Stimulated activated naive CD4-positive, alpha-beta T cell (primary cell): ENCODE data around the gene VOPP1.

Experiments used
- DNase-seq, 6 experiments: peaks; one replicate each; lab custom pipeline; 2025; lab: John Stamatoyannopoulos, UW

Gene VOPP1

DNA sequence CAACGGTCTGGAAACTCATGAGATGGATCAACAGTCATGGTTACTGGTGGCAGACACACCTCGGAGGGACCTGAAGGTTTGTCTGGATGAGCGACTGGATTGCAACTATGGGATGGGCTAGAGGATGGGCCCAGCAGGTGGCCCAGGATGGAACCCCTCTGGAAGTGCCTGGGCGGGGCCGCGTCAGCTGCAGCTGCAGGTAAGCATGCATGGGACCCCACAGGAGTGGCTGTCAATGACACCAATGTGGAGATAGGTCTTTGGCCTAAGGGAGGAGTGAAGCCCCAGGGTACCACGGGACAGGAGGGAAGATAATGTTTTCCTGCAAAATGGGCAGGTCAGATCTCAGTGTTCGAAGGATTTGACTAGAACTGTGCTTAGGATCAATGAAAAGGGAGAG, 103.8 kb downstream of the VOPP1 start:
- DNase-seq = no peak

DNA sequence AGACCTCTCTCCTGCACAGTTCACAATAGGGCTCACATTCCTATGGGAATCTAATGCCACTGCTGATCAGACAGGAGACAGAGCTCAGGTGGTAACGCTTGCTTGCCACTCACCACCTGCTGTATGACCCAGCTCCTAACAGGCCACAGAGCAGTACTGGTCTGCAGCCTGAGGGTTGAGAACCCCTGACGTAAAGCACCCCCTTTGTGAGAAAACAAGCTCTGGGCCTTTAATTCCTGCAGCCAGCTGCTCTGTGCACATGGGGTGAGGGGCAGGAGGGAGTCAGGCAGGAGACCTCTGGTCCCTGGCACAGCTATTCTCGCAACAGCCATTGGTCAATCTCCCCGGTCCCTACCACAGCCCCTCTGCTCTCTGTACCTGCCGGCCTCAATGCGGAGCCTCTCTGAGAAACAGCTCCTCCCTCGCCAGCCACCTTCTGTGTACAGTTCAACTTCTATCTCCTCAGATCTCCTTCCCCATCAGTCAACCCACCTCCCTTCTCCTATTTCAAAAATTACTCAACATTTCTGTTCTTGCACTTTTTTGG, 105.2 kb downstream of the VOPP1 start:
- no peak for DNase-seq

DNA sequence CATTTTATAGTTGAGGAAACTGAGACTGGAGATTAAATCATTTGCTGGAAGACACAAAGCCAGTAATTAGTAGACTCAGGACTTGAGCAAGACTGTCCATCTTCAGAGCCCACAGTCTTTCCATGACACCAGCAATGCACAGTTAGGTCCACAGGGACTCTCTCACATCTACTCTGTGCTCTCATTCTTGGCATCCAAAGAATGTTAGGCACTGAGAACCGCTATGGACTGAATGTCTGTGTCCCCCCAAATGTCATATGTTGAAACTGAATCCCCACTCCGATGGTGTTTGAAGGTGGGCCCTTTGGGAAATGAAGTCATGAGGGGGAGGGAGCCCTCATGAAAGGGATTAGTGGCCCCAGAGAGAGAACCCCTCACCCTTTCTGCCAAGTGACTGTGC, 106.6 kb downstream of the VOPP1 start:
- DNase-seq = no peak

DNA sequence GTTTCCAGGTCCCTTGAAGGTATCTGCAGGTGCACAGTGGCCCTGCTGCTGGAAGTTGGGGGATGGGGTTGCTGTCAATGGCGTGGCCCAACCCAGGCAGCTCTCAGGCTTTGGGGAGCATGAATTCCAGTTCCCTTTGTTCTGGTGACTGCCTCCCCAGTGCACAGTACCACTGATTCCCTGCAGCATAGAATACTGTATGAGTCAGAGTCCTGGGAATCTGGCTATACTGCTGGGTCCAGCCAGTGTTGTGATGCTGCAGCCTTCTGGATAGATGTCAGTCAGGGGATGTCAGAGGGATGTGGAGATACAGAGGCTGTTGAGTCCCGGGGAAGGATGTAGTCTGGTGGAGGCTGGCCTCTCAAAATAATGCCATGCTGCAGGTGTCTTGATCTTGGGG, 107.9 kb downstream of the VOPP1 start:
- DNase-seq = no peak

DNA sequence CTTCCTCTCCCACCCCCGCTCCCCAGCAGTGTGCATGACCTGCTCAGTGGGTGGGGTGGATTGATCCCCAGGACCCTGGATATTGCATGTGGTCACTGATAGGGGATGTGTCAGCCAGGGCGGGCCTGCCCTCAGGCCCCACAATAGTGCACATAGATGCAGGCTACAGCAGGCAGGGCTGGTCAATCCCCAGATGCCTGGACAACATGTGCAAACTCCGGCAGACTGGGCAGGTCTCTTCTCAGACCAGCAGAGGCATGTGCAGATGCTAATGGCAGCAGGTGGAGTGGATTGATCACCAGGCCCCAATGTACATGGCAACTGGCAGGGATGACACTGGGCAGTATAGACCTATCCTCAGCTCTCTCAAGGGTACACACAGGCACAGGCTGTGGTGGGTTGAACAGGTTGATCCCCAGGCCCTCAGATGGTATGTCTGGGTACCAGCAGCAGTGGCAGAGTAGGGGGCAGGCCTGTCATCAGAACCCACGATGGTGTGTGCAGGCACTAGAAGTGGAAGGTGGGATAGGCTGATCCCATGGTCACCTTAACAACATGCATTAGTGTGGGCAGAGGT, 108.5 kb downstream of the VOPP1 start:
- DNase-seq = no peak

DNA sequence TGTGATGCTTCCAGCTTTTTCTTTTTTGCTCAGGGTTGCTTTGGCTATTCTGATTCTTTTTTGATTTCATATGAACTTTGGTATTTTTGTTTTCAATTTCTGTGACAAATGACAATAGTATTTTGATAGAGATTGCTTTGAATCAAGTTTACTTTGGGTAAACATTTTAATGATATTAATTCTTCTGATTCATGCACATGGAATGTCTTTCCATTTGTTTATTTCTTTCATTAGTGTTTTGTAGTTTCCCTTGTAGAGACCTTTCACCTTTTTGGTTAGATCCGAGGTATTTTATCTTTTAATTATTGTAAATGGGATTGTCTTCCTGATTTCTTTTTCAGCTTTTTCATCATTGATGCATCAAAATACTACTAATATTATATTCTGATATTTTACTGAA, 114.0 kb downstream of the VOPP1 start:
- no peak for DNase-seq

DNA sequence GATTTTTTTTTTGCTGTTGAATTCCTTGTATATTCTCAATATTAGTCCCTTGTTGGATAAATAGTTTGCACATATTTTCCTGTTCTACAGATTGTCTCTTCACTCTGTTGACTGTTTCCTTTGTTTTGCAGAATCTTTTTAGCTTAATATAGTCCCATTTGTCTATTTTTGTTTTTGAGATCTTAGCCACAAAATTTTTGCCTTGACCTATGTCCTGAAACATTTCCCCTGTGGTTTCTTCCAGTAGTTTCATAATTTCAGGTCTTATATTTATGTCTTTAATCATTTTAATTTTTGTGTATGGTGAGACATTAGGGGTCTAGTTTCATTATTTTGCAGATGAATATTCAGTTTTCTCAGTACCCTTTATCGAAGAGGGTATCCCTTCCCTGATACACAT, 114.5 kb downstream of the VOPP1 start:
- no peak for DNase-seq

DNA sequence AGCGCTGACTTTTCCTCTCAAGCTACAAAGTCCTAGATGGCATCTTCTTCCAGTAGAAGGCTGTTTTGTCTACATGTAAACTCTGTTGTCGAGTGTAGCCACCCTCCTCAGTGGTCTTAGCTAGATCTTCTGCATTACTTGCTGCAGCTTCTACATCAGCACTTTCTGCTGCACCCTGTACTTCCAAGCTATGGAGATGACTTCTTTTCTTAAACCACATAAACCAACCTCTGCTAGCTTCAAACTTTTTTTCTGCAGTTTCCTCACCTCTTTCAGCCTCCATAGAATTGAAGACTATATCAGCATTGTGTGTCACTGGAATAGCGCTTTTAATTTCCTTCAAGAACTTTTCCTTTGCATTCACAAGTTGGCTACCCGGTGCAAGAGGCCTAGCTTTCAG, 119.3 kb downstream of the VOPP1 start:
- DNase-seq = no peak

DNA sequence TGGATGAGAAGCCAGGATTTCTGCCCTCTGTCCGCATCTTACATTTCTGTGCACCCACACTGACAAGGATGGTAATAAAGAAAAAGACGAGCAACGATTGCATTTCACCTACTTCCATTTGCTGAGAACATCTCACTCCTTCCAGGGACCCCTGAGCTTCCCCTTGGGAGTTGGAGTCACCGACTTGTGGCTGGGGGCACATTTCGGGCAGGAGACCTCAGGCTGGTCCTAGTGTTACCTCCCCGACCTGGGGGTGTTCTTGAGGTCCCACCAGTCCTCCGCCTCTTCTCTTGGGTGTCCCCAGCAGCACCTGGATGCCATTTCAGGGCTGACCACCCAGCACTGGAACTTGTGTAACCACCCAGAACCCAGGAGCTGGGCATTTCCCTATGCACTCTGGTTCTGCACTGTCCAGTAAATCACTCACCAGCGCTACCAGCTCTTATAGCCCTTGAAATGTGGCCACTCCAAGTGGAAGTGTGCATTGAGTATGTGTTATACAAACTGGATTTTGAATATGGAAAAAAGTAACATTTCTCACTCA, 122.2 kb downstream of the VOPP1 start:
- DNase-seq = no peak

DNA sequence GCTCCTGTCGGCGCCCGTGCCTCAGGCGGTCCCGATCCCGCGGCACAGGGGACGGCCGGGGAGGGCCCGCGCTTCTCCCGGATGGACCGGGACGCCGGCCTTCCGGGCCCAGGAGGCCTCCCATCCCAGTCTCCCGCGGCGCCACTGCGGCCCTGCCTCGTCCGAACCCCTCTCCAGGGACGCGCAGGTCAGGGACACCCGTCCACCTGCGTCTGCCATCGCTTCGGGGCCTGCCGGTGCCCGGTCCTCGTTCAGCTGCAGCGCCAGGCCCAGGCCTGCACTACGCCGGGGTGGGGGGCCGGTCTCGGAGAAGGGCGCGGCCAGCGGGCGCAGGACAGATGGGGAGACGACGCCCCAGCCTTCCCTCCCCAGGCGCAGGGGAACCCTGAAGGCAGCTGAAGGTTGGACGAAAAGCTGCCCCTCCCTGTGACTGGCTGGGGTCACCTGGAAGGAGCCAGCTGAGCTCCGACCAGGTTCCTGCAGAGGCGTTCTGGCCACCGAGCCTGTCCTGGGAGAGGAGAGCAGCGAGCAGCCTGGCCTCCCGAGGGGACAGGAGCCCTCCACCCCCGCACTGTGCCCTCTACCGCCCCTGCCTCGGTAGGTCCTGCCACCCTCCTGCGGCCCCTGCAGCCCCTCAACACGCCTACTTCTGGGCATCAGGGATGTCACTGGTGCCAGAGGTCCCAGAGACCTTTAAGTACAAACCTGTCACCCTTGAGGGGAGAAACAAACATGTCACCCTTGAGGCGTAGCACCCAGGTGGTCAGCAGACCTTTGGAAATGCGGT, 122.9 kb downstream of the VOPP1 start:
- DNase-seq = peak in 1 of 6 experiments; percentile 7

DNA sequence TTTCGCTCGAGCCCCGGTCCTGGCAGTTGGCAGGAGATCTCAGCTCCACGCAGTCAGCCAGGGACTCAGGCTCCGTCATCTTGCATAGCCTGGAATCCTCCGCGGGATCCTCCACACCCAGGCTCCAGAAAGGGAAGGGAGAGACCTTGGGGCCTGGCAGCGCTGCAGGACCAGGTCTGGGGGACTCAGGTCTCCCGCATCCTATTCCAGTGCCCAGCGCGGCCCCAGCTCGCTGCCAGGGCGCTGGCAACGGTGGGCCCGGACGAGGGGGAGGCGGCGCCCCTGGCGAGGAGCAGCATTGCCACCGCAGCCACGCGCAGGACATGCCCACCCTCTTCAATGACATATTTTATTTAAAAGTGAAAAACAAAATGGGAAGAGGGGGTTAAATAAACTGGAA, 123.8 kb downstream of the VOPP1 start:
- DNase-seq = no peak

DNA sequence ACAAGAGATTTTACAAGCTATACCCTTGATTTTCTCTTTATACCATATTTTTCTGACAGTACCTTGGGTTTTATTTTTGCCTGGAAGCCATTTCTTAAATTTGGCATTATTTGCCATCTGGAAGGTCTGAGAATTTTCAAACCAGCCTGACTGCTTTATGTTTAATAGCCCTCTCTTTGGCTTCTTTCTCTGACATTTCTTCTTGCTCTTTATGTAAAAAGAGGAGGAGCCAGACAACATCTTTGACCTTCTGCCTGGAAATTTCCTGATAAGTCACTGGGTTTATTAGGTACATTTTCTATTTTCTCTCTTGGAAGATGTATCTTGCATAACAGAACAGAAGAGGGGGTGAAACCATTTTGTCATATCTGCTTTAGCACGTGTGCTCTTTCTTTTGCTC, 127.5 kb downstream of the VOPP1 start:
- DNase-seq = no peak

DNA sequence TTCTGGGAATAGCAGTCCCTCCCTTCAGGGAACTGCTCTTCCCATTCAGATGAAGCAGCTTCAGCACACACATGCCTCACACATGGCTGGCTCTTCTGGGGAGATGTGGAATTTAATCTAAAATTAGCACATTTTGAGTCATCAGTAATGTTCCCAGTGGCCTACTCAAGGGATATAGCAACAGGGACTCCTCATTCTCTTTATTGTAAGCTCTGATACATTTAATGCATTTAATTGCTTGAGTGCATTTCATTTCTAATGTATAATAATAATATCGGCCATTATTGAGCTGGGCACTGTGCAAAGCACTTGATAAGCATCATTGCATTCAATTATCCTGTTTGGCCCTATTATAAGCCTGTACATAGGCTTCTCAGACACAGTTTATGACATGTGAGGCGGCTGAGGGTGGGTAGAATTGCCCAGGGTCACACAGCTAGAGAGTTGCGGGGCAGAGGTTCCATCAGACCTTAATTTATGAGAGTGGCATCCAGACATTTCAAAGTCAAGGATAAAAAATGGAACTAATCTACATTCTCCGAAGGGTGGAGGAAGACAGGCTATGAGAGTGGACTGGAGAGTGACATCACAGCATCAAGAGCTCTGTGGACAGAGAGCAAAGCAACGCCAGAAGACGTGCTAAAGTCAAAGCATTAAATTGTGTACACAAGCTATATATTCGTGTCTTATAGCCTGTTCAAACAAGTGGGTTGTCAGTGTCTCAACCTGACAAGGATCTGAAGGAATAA, 130.4 kb downstream of the VOPP1 start:
- no peak for DNase-seq

DNA sequence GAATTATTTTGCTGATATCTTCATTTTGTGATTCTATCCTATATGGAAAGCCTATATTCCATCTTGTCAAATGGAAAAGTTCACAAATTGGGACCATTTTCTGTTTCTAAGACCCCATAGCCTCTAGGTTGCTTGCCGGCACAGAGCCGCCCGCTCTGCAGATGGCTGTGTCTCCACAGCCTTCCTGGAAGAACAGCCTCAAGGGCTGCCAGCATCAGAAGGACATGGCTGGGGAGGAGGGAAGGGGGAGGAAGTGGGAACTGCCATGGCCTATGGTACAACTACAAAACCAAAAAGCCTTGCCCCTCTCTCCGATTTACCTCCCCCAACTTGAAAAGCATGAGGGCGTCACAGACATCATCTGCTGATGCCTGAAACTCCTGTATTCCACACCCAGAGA, 131.3 kb downstream of the VOPP1 start:
- no peak for DNase-seq

DNA sequence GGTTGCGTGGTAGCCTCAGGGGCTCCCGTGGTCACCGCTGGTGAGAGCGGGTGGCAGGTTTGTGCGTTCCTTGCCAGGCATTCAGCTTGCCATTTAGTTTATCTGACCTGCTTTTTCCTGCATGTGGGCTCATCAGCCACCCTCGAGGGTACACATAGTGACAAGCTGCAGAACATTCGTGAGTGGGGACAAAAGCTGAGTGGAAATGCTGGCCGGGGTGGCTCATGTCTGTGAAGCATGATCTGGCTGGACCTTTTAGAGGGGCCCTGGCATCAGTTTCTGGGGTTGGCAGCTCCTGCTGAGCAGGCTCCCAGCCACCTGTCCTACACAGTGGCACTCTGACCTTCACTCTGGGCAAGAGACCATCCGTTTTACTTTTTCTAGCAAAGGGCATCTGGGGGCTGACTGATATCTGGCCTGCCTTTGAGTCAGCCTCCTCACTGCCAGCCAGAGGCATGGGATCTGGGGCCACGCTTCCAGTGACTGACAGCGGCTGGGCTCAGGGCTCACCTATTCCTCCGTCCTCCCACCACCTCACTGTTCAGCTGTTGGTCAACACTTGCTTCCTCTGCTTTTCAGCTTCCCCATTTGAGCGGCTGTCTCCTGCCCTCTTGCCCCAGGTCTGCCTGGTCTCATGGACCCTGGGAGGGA, 132.1 kb downstream of the VOPP1 start:
- no peak for DNase-seq

DNA sequence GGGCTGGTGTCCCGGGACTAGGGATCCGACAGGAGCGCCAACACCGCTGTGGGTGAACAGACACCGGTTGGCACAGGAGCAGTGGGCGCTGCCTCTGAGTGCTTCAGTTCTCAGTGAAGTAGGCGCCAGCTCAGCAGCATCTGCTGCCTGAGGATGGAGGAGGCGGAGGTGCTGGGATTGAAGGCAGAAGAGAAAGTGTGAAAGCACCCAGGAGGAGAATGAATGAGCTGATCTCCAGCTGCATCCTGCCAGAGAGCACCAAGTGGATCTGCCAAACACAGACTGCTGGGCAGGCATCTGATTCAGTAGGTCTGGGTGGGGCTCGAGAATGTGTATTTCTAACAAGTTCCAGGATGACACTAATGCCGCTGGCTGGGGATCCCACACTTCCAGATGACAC, 132.7 kb downstream of the VOPP1 start:
- DNase-seq = peak in 1 of 6 experiments; percentile 4

DNA sequence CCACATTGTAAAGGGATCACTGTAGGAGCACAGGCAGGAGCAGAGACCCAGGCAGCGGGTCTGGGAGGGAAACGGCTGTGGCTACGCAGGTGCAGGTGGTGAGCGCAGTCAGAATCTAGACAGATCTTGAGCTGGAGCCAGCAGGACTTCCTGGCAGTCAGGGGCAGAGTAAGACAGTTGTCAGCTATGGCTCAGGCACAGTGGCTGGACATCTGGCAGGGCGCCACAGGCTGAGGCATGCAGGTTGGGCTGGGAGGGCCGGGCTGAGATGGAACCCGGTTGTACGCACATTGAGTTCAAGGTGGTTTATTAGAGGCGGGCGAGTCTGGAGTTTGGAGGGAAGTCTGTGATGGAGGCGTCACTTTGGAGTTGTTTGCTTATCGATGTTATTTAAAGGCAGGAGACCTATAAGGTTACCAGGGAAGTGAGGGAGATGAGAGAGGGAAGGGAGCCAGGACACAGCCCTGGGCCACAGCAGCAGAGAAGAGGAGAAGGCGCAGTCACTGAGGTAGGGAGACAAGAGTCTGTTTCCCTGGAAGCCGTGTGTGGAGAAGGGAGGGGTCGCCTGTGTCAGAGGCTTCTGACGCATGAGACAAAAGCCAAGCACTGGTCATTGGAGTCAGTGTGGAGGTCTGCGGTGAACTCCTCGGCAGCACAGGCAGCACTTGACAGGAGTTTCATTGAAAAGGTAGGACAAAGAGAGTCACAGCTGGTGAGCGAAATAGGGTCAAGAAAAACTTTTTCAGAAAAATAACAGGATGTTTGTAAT, 133.4 kb downstream of the VOPP1 start:
- no peak for DNase-seq

DNA sequence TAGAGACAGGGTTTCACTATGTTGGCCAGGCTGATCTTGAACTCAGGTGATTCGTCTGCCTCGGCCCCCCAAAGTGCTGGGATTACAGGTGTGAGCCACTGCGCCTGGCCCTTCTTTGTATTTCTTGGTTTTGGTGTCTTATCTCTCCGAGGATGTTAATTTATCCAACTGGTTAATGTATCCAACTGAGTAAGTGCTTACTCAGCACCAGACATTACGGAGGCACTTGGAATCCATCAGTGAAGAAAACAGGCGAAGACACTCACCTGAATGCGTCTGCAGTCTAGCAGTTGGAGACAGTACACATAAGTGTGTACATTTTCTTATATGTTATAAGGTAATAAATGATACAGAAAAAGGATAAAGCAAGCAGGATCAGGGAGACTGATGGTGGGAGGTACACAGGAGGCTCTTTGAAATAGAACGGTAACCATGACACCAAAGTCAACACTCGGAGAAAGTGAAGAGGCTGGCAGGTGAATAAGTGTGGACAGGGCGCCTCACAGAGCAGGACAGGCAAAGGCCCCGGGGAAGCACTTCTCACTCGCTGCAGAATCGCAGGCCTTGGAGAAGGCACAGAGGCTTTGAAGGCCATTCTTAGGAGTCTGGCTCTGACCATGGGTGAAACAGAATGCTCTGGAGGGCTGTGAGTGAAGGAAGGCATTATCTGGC, 134.1 kb downstream of the VOPP1 start:
- DNase-seq = no peak

DNA sequence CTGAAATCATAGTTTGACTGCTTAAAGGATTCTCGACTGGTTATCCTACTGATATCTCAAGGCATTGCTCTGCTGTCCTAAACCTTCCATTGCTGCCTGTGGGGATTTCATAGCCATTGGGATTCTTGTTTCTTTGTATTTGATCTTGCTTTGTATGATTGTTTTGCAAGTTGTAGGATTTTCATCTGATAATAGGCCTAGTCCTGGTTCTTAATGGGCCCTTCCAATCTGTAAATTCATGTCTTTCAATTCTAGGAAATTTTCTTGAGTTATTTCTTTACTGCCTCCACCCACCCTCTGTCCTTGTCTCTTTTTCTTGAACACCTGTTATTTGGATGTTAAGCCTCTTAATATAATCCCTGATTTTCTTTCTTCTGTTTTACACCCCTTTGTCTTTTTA, 134.9 kb downstream of the VOPP1 start:
- no peak for DNase-seq

DNA sequence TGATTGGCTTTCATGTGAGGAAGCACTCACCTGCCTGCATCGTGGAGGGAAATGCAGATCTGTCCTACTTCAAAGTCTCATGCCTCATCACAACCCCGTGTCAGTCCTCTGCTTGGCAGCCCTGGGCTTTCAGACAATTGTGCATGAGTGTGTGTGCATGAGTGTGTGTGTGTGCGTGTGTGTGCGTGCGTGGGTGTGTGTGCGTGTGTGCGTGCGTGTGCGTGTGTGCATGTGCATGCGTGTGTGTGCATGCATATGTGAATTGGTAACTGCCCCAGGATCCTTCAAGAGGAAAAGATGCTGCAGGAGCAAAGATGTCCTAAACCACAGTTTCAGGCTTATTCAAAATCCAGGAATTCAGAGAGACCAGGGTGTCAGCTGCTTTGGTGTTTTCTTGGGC, 135.8 kb downstream of the VOPP1 start:
- no peak for DNase-seq

DNA sequence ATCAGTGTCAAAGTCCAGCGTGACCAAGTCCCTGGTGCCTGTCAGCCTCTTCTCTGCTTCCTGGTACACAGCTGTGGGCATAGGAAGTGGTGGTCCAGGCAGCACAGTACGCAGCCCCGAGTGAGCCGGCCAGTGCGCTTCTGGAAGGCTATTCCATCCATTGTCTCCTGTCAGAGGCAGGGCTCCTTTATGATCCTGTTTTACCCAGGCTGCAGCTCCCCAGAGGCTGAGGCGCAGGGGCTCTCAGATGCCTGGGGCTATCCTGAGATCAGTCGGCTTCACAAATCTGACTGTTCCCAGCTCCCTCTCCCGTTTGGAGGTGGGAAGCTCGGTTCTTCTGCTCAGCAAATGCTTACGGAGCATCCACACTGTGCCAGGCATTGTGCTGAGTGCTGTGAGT, 136.8 kb downstream of the VOPP1 start:
- no peak for DNase-seq
